SK-N-SH (cell line): ENCODE measurements around the gene SMCHD1. TPM values are rescaled to one million over a fixed set of nuclear protein-coding genes. Genes with fewer than 3 reads are reported as not detected.

Experiments used
- CTCF ChIA-PET: fragments of 300-600, 350-600 bp; formaldehyde crosslinking; extraction: SDS; loops from one replicate; lab custom pipeline; 2021; lab: Yijun Ruan, JAX
- POLR2A ChIA-PET: fragments of 350-600 bp; sonication (Branson Sonifier 250); formaldehyde crosslinking; extraction: SDS; loops from one replicate; lab custom pipeline; 2020; ENCODE audit warnings: antibody characterized with exemption, inconsistent platforms; lab: Yijun Ruan, JAX
- DNase-seq: peaks from one replicate; pipeline ENCODE4 v3.0.0; 2012
- H2AFZ ChIP-seq: fragments of 200-600 bp; sonication (generic); 2 replicates; pipeline ENCODE4 v1.8.1; 2016; ENCODE audit warnings: antibody characterized with exemption, mild to moderate bottlenecking, low read depth
- H3F3A ChIP-seq: fragments of 200-600 bp; sonication (generic); replicated peaks from 2 replicates; pipeline ENCODE3; 2016; ENCODE audit warnings: antibody characterized with exemption, mild to moderate bottlenecking; ENCODE audit not compliant: insufficient read depth
- H3K27ac ChIP-seq, 2 experiments: fragments of 200-500 bp in 1 of 2; fragments of 200-600 bp in 1 of 2; sonication (Bioruptor generic) in 1 of 2; sonication (generic), shearing (Covaris generic) in 1 of 2; 2 replicates each; pipeline versions ENCODE4 v1.5.1 to v1.6.1; 2014 to 2016; ENCODE audit warnings: low read depth in 2 of 2, inconsistent platforms in 1 of 2, low read length in 1 of 2, mild to moderate bottlenecking in 1 of 2, mixed read lengths in 1 of 2
- H3K27me3 ChIP-seq: fragments of 200-600 bp; sonication (generic), shearing (Covaris generic); 2 replicates; pipeline ENCODE4 v1.6.1; 2016; ENCODE audit warnings: mixed run types; ENCODE audit not compliant: insufficient read depth
- H3K36me3 ChIP-seq, 2 experiments: fragments of 200-500 bp in 1 of 2; fragments of 200-600 bp in 1 of 2; sonication (Bioruptor generic) in 1 of 2; sonication (generic) in 1 of 2; replicated peaks in 1 of 2; 2 replicates each; pipeline versions ENCODE3 to v1.5.1; 2014 to 2016; ENCODE audit warnings: low read length in 1 of 2, mild to moderate bottlenecking in 1 of 2; ENCODE audit not compliant: insufficient read depth in 2 of 2, control insufficient read depth in 1 of 2
- H3K4me1 ChIP-seq, 2 experiments: fragments of 200-500 bp in 1 of 2; fragments of 200-600 bp in 1 of 2; sonication (Bioruptor generic) in 1 of 2; sonication (generic), shearing (Covaris generic) in 1 of 2; 2 replicates each; pipeline versions ENCODE4 v1.5.1 to v1.6.1; 2014 to 2016; ENCODE audit warnings: low read depth in 1 of 2, low read length in 1 of 2, mixed run types in 1 of 2; ENCODE audit not compliant: insufficient read depth in 2 of 2, control insufficient read depth in 1 of 2
- H3K4me2 ChIP-seq: fragments of 200-600 bp; sonication (generic), shearing (Covaris generic); 2 replicates; pipeline ENCODE4 v1.6.1; 2017; ENCODE audit warnings: mixed run types
- H3K4me3 ChIP-seq, 2 experiments: fragments of 200-500 bp in 1 of 2; fragments of 200-600 bp in 1 of 2; sonication (Bioruptor generic) in 1 of 2; sonication (generic), shearing (Covaris generic) in 1 of 2; 2 replicates each; pipeline versions ENCODE4 v1.5.1 to v1.8.1; 2014 to 2016; ENCODE audit warnings: low read depth in 2 of 2, inconsistent platforms in 1 of 2, low read length in 1 of 2, mild to moderate bottlenecking in 1 of 2, mixed read lengths in 1 of 2, moderate library complexity in 1 of 2
- H3K79me2 ChIP-seq: fragments of 200-600 bp; sonication (generic); 2 replicates; pipeline ENCODE4 v1.8.1; 2017; ENCODE audit warnings: mild to moderate bottlenecking; ENCODE audit not compliant: insufficient read depth
- H3K9ac ChIP-seq: fragments of 200-600 bp; sonication (generic); 2 replicates; pipeline ENCODE4 v1.6.1; 2017; ENCODE audit warnings: mixed run types
- H3K9me2 ChIP-seq: fragments of 200-600 bp; sonication (generic); 2 replicates; pipeline ENCODE4 v1.6.1; 2017; ENCODE audit warnings: mixed run types
- H3K9me3 ChIP-seq: fragments of 200-600 bp; sonication (generic); 2 replicates; pipeline ENCODE4 v1.6.1; 2017; ENCODE audit warnings: mixed run types, mild to moderate bottlenecking, moderate library complexity
- H4K20me1 ChIP-seq: fragments of 200-600 bp; sonication (generic); 2 replicates; pipeline ENCODE4 v1.6.1; 2017; ENCODE audit warnings: mild to moderate bottlenecking, mixed run types; ENCODE audit not compliant: insufficient read depth
- FOXJ3 ChIP-seq: sonication (generic); formaldehyde crosslinking; IDR thresholded peaks from 2 replicates; pipeline ENCODE4 v1.5.1; 2020; ENCODE audit warnings: mild to moderate bottlenecking, missing genetic modification reagents
- FOXM1 ChIP-seq: IDR thresholded peaks from 2 replicates; pipeline ENCODE4 v1.4.0; 2012; ENCODE audit warnings: low read depth, mild to moderate bottlenecking
- GATA2 ChIP-seq: sonication (generic); formaldehyde crosslinking; IDR thresholded peaks from 2 replicates; pipeline ENCODE4 v1.5.0; 2020; ENCODE audit warnings: mild to moderate bottlenecking, missing genetic modification reagents
- MAX ChIP-seq: IDR thresholded peaks from 2 replicates; pipeline ENCODE4 v1.4.0; 2012; ENCODE audit warnings: low read depth
- POLR2AphosphoS5 ChIP-seq: IDR thresholded peaks from 2 replicates; pipeline ENCODE4 v1.6.1; 2012; ENCODE audit warnings: low read depth, low read length
- RXRA ChIP-seq: IDR thresholded peaks from 2 replicates; pipeline ENCODE4 v1.4.0; 2012; ENCODE audit warnings: low read depth, mild to moderate bottlenecking, borderline replicate concordance
- SMC3 ChIP-seq: IDR thresholded peaks from 2 replicates; pipeline ENCODE4 v1.6.1; 2012; ENCODE audit warnings: low read depth, low read length, improper control_type of control experiment
- TAF1 ChIP-seq: IDR thresholded peaks from 2 replicates; pipeline ENCODE4 v1.6.1; 2012; ENCODE audit warnings: low read depth, mild to moderate bottlenecking, low read length, moderate library complexity, borderline replicate concordance
- TCF12 ChIP-seq: IDR thresholded peaks from 2 replicates; pipeline ENCODE4 v1.4.0; 2012
- TEAD4 ChIP-seq: IDR thresholded peaks from 2 replicates; pipeline ENCODE4 v1.4.0; 2012; ENCODE audit warnings: mild to moderate bottlenecking, borderline replicate concordance; ENCODE audit not compliant: insufficient read depth
- WGBS: methylation state at CpG from one replicate; pipeline ENCODE4 v1.1.6; 2017; ENCODE audit warnings: low lambda C conversion rate; 5-methylcytosine and 5-hydroxymethylcytosine counted together
- polyA plus RNA-seq, 3 experiments: library from polyadenylated mRNA; depleted of rRNA; stranded (reverse); fragments of >200 nt; gene quantifications; 2 replicates each; pipeline ENCODE4 v1.2.3, GENCODE V29; 2012
- TF ChIP-seq, protein P1 (sequence below): fragments of 200-600 bp; sonication (generic); IDR thresholded peaks from 2 replicates; pipeline ENCODE4 v1.6.1; 2017; ENCODE audit warnings: antibody characterized with exemption, mild to moderate bottlenecking, moderate library complexity
- TF ChIP-seq, protein P2 (sequence below): IDR thresholded peaks from 2 replicates; pipeline ENCODE4 v1.4.0; 2012; ENCODE audit warnings: low read depth, borderline replicate concordance

Gene SMCHD1
- polyA plus RNA-seq, 1 of the 3 experiments (the other 2 are of a cell fraction): 8.9 TPM

DNA sequence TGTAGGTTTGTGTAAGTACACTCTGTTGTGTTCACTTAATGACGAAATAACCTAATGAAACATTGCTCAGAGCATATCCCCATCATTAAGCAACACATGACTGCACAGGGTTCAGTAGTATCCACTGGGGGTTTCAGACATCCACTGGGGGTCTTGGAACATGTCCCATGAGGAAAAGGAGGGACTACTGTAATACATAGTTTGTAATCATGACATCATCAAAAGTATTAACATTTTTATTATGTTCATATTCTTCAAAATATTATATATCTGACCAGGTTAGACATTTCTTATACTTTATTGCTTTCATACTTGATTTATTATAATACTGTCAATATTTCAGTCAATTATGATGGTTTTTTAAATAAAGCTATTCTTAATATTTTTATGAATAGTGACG, 136.9 kb downstream of the SMCHD1 start:
- CTCF ChIA-PET: no interaction called here
- DNase-seq: no peak
- WGBS: 95% methylated on average over 2 of the region's 2 CpGs
- Histone ChIP-seq H3K4me2 (no peak overlapping the region), H3K9me3 (no peaks in the 10 kb centered on the region), H2AFZ (no peak overlapping the region), H3K9me2 (no peaks in the 10 kb centered on the region; the same call in 1 of the 2 replicates), H3K79me2 (no peaks in the 10 kb centered on the region), H3K27me3 (no peaks in the 10 kb centered on the region), H3K4me3 (no peak overlapping the region), H4K20me1 (no peaks in the 10 kb centered on the region), H3F3A (peaks cover 6% of the 10 kb centered on the region), H3K27ac (no peak overlapping the region), H3K4me1 (no peaks in the 10 kb centered on the region), H3K9ac (no peak overlapping the region), H3K36me3 (peaks cover 25 to 42% of the 10 kb centered on the region in 2 experiments)
- POLR2A ChIA-PET: no interaction called here
- TF ChIP-seq, protein P1, sequence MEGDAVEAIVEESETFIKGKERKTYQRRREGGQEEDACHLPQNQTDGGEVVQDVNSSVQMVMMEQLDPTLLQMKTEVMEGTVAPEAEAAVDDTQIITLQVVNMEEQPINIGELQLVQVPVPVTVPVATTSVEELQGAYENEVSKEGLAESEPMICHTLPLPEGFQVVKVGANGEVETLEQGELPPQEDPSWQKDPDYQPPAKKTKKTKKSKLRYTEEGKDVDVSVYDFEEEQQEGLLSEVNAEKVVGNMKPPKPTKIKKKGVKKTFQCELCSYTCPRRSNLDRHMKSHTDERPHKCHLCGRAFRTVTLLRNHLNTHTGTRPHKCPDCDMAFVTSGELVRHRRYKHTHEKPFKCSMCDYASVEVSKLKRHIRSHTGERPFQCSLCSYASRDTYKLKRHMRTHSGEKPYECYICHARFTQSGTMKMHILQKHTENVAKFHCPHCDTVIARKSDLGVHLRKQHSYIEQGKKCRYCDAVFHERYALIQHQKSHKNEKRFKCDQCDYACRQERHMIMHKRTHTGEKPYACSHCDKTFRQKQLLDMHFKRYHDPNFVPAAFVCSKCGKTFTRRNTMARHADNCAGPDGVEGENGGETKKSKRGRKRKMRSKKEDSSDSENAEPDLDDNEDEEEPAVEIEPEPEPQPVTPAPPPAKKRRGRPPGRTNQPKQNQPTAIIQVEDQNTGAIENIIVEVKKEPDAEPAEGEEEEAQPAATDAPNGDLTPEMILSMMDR: no peak
- TF ChIP-seq MAX (no peak), POLR2AphosphoS5 (no peak), RXRA (no peak)
- TF ChIP-seq, protein P2, sequence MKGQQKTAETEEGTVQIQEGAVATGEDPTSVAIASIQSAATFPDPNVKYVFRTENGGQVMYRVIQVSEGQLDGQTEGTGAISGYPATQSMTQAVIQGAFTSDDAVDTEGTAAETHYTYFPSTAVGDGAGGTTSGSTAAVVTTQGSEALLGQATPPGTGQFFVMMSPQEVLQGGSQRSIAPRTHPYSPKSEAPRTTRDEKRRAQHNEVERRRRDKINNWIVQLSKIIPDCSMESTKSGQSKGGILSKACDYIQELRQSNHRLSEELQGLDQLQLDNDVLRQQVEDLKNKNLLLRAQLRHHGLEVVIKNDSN: no peak

GRCh38 chr18:2794159-2794558, 138.6 kb downstream of the SMCHD1 start:
- no peak overlapping the region for H3K4me3 ChIP-seq
- no peaks in the 10 kb centered on the region for H4K20me1 ChIP-seq
- H3K4me2 ChIP-seq: no peak overlapping the region
- H3K9ac ChIP-seq: no peak overlapping the region
- no peaks in the 10 kb centered on the region for H3K27me3 ChIP-seq
- no peaks in the 10 kb centered on the region for H3K79me2 ChIP-seq
- TF ChIP-seq TCF12: no peak
- TF ChIP-seq FOXJ3 (CRISPR knock-in tag): no peak
- no peak for TF ChIP-seq FOXM1
- TF ChIP-seq TAF1: no peak
- CTCF ChIA-PET: no interaction called here
- no peaks in the 10 kb centered on the region for H3K9me3 ChIP-seq
- H3K27ac ChIP-seq: no peak overlapping the region
- WGBS: 96% methylated on average over 9 of the region's 9 CpGs
- peaks cover 6% of the 10 kb centered on the region for H3F3A ChIP-seq
- POLR2A ChIA-PET: no interaction called here
- H3K4me1 ChIP-seq: no peaks in the 10 kb centered on the region
- DNase-seq: no peak
- no peaks in the 10 kb centered on the region; the same call in 1 of the 2 replicates for H3K9me2 ChIP-seq
- H2AFZ ChIP-seq: no peak overlapping the region
- peaks cover 21 to 52% of the 10 kb centered on the region in 2 experiments for H3K36me3 ChIP-seq

DNA sequence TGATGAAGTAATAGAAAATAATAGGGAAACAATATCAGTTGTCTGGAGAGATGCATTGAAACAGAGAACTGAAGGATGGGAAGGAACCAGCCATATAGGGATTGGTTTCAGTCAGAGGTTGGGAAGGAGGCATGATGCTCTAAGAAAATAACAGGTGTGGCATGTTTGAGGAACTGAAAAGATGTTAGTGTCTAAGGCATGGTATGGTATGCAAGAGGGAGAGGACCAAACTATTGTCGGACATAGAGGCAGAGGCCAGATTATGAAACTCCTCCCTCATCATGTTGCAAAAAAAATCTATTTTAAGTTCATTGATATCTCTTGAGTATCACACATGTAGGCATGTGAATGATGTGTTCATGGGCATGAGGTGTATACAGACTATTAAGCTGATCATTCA, 142.4 kb downstream of the SMCHD1 start:
- H3K9me3 ChIP-seq: no peaks in the 10 kb centered on the region
- H3K9ac ChIP-seq: no peak overlapping the region
- H3K9me2 ChIP-seq: no peaks in the 10 kb centered on the region; the same call in 1 of the 2 replicates
- TF ChIP-seq SMC3 (no peak), GATA2 (no peak), TEAD4 (no peak)
- TF ChIP-seq, protein P2: no peak
- H4K20me1 ChIP-seq: no peaks in the 10 kb centered on the region
- H3K27ac ChIP-seq: no peak overlapping the region
- POLR2A ChIA-PET: no interaction called here
- no peak overlapping the region for H3K4me3 ChIP-seq
- H3K4me2 ChIP-seq: no peak overlapping the region
- H3K27me3 ChIP-seq: no peaks in the 10 kb centered on the region
- CTCF ChIA-PET: no interaction called here
- H3K79me2 ChIP-seq: no peaks in the 10 kb centered on the region
- no peak overlapping the region for H2AFZ ChIP-seq
- no peaks in the 10 kb centered on the region for H3K4me1 ChIP-seq
- H3F3A ChIP-seq: peaks cover 10% of the 10 kb centered on the region
- DNase-seq: no peak
- WGBS: 100% methylated on average over 1 of the region's 1 CpG
- peaks cover 52 to 69% of the 10 kb centered on the region in 2 experiments for H3K36me3 ChIP-seq
